Endodermal cell (in vitro differentiated cells): ENCODE data around the gene GRID1. TPM values are rescaled to one million over a fixed set of nuclear protein-coding genes. Genes with fewer than 3 reads are reported as not detected.
A peak's percentile ranks its signal among the peaks of the same experiment; 100 is the strongest.
"Not testable (repeated sequence)": the region's sequence is repeated elsewhere in the genome, so short reads cannot be mapped to it uniquely, and the experiment has no call there.

ENCODE experiments used
- DNase-seq: peaks from one replicate; pipeline ENCODE4 v3.0.0-alpha.2; 2017
- H3K27ac ChIP-seq: 2 replicates; pipeline ENCODE4 v1.5.1; 2013; ENCODE audit warnings: mild to moderate bottlenecking, low read depth, low read length, moderate library complexity
- H3K27me3 ChIP-seq: 2 replicates; pipeline ENCODE4 v1.6.1; 2013; ENCODE audit warnings: mild to moderate bottlenecking, low read length, moderate library complexity; ENCODE audit not compliant: insufficient read depth, control insufficient read depth, poor library complexity, severe bottlenecking
- H3K36me3 ChIP-seq: 2 replicates; pipeline ENCODE4 v1.7.0; 2013; ENCODE audit warnings: mild to moderate bottlenecking, low read length, moderate library complexity; ENCODE audit not compliant: control insufficient read depth, insufficient read depth
- H3K4me1 ChIP-seq: one replicate; pipeline ENCODE4 v1.7.0; 2013; ENCODE audit warnings: low read length; ENCODE audit not compliant: control insufficient read depth, insufficient read depth
- H3K4me3 ChIP-seq: 2 replicates; pipeline ENCODE4 v1.5.1; 2013; ENCODE audit warnings: mild to moderate bottlenecking, low read length, moderate library complexity
- H3K9ac ChIP-seq: 2 replicates; pipeline ENCODE4 v1.6.1; 2013; ENCODE audit warnings: mild to moderate bottlenecking, low read length, moderate library complexity; ENCODE audit not compliant: poor library complexity, severe bottlenecking; ENCODE audit errors: extremely low read depth
- H3K9me3 ChIP-seq: 2 replicates; pipeline ENCODE4 v1.6.1; 2013; ENCODE audit warnings: mild to moderate bottlenecking, low read length, moderate library complexity; ENCODE audit not compliant: control insufficient read depth
- H3K27ac Mint-ChIP-seq: 2 replicates; pipeline ENCODE4 v1.8.0; 2020; ENCODE audit warnings: mixed read lengths
- H3K27me3 Mint-ChIP-seq: 2 replicates; pipeline ENCODE4 v1.8.0; 2021; ENCODE audit warnings: mild to moderate bottlenecking, mixed read lengths; ENCODE audit not compliant: insufficient read depth
- H3K36me3 Mint-ChIP-seq: 2 replicates; pipeline ENCODE4 v1.8.0; 2020; ENCODE audit warnings: low read depth, mixed read lengths
- H3K4me1 Mint-ChIP-seq: 2 replicates; pipeline ENCODE4 v1.8.0; 2020; ENCODE audit warnings: mixed read lengths
- H3K4me3 Mint-ChIP-seq: 2 replicates; pipeline ENCODE4 v1.8.0; 2020; ENCODE audit warnings: mild to moderate bottlenecking, moderate library complexity, mixed read lengths
- H3K9me3 Mint-ChIP-seq: 2 replicates; pipeline ENCODE4 v1.8.0; 2020; ENCODE audit warnings: mild to moderate bottlenecking, mixed read lengths
- CTCF ChIP-seq: fragments of 200-600 bp; sonication (generic); conservative IDR thresholded peaks from 2 replicates; pipeline ENCODE4 v1.5.0; 2021; ENCODE audit warnings: antibody characterized with exemption, mild to moderate bottlenecking
- WGBS, 2 experiments: methylation state at CpG; one replicate each; pipeline versions ENCODE4 v1.1.5 to v1.1.7; 2013; ENCODE audit warnings: missing lambda C conversion rate in 2 of 2, mixed read lengths in 1 of 2; ENCODE audit not compliant: insufficient coverage in 1 of 2, insufficient read length in 1 of 2; 5-methylcytosine and 5-hydroxymethylcytosine counted together
- total RNA-seq, 2 donors: library from RNA; stranded (reverse); fragmentation: NEBNext Ultra II Directional in 1 of 2; extraction: Animal tissue kit (Norgen Biotek cat#: 25700) in 1 of 2; gene quantifications; 2 replicates in 1 of 2; 3 replicates in 1 of 2; pipeline ENCODE4 v1.2.1, GENCODE V29; 2021

GRID1 gene
- total RNA-seq, 2 donors from 2014 or later = 0.13 to 0.53 TPM

GRCh38 chr10:86100581-86101061 is 266.0 kb downstream of the GRID1 start:
- DNase-seq = peak; percentile 59
- Mint-ChIP-seq H3K36me3 (no peaks in the 10 kb centered on the region), H3K9me3 (no peaks in the 10 kb centered on the region)

GRCh38 chr10:86099542-86100334 is 266.9 kb downstream of the GRID1 start:
- no peaks in the 10 kb centered on the region for H3K9me3 ChIP-seq
- H3K27ac ChIP-seq = no peak overlapping the region
- peaks cover 5% of the 10 kb centered on the region for H3K27me3 Mint-ChIP-seq
- TF ChIP-seq CTCF = no peak
- no peaks in the 10 kb centered on the region for H3K9me3 Mint-ChIP-seq
- peaks cover 20% of the 10 kb centered on the region for H3K4me1 Mint-ChIP-seq
- peak; percentile 24 for DNase-seq
- no peaks in the 10 kb centered on the region for H3K36me3 Mint-ChIP-seq
- no peaks in the 10 kb centered on the region for H3K4me1 ChIP-seq
- no peak overlapping the region for H3K4me3 Mint-ChIP-seq
- 87 to 93% methylated on average over 3 of the region's 3 CpGs for WGBS, 2 experiments
- no peaks in the 10 kb centered on the region for H3K27me3 ChIP-seq
- H3K36me3 ChIP-seq = no peaks in the 10 kb centered on the region
- no peak overlapping the region for H3K27ac Mint-ChIP-seq
- H3K4me3 ChIP-seq = no peak overlapping the region
- no peak overlapping the region for H3K9ac ChIP-seq

More at GRCh38 chr10:86100581-86101061, 266.0 kb downstream of the GRID1 start:
- H3K27me3 Mint-ChIP-seq = peaks cover 2% of the 10 kb centered on the region
- peaks cover 20% of the 10 kb centered on the region for H3K4me1 Mint-ChIP-seq
- no peaks in the 10 kb centered on the region for H3K9me3 ChIP-seq
- peak; percentile 79 for TF ChIP-seq CTCF
- no peaks in the 10 kb centered on the region for H3K4me1 ChIP-seq
- H3K36me3 ChIP-seq = no peaks in the 10 kb centered on the region
- WGBS, 2 experiments = 76 to 86% methylated on average over 5 of the region's 5 CpGs
- H3K9ac ChIP-seq = no peak overlapping the region
- no peak overlapping the region for H3K4me3 ChIP-seq
- H3K27me3 ChIP-seq = no peaks in the 10 kb centered on the region
- no peak overlapping the region for H3K4me3 Mint-ChIP-seq
- H3K27ac ChIP-seq = no peak overlapping the region
- H3K27ac Mint-ChIP-seq = no peak overlapping the region

GRCh38 chr10:86098187-86098881 is 268.3 kb downstream of the GRID1 start:
- H3K4me3 ChIP-seq = no peak overlapping the region
- peaks cover 20% of the 10 kb centered on the region for H3K4me1 Mint-ChIP-seq
- no peak overlapping the region for H3K27ac ChIP-seq
- no peaks in the 10 kb centered on the region for H3K36me3 Mint-ChIP-seq
- peaks cover 5% of the 10 kb centered on the region for H3K27me3 Mint-ChIP-seq
- no peaks in the 10 kb centered on the region for H3K27me3 ChIP-seq
- TF ChIP-seq CTCF = no peak
- no peaks in the 10 kb centered on the region for H3K9me3 ChIP-seq
- no peak overlapping the region for H3K27ac Mint-ChIP-seq
- H3K36me3 ChIP-seq = no peaks in the 10 kb centered on the region
- H3K9me3 Mint-ChIP-seq = no peaks in the 10 kb centered on the region
- H3K4me3 Mint-ChIP-seq = no peak overlapping the region
- no peak for DNase-seq
- WGBS, 2 experiments = 95 to 98% methylated on average over 4 to 5 of the region's 5 CpGs
- no peaks in the 10 kb centered on the region for H3K4me1 ChIP-seq
- H3K9ac ChIP-seq = no peak overlapping the region

- not testable (repeated sequence) for H3K4me1 ChIP-seq, H3K27me3 Mint-ChIP-seq, H3K36me3 Mint-ChIP-seq, DNase-seq, H3K4me3 ChIP-seq, H3K9me3 ChIP-seq, H3K9me3 Mint-ChIP-seq, H3K27ac Mint-ChIP-seq, H3K27ac ChIP-seq, H3K36me3 ChIP-seq, H3K9ac ChIP-seq, H3K27me3 ChIP-seq, H3K4me3 Mint-ChIP-seq
- WGBS, 2 experiments = 88 to 100% methylated on average over 1 of the region's 1 CpG
- peaks cover 17% of the 10 kb centered on the region for H3K4me1 Mint-ChIP-seq
These were observed 271.5 kb downstream of the GRID1 start for GRCh38 chr10:86095061-86095460.

- not testable (repeated sequence) for H3K27ac Mint-ChIP-seq, H3K4me1 ChIP-seq, H3K9ac ChIP-seq, H3K9me3 ChIP-seq, H3K27me3 ChIP-seq, H3K4me3 Mint-ChIP-seq, H3K36me3 ChIP-seq, H3K27ac ChIP-seq, H3K4me3 ChIP-seq, H3K9me3 Mint-ChIP-seq, H3K27me3 Mint-ChIP-seq, DNase-seq, H3K4me1 Mint-ChIP-seq, H3K36me3 Mint-ChIP-seq
- WGBS, 2 experiments = 69% methylated on average over 1 of the region's 1 CpG; no CpG with 5 or more reads in 1 of the 2 experiments
These were observed 274.3 kb downstream of the GRID1 start for GRCh38 chr10:86092311-86092710.
